Gastrocnemius medialis (tissue), 4 donors: Measurements from ENCODE around the gene PRKN. TPM values are rescaled to one million over a fixed set of nuclear protein-coding genes. Genes with fewer than 3 reads are reported as not detected.

Source experiments
- ATAC-seq, 2 donors: fragments of 150-250 bp; one replicate each; pipeline ENCODE4 v1.9.1; 2016
- DNase-seq, 2 donors: peaks; one replicate each; pipeline ENCODE4 v3.0.0-alpha.2; 2019
- H3K27ac ChIP-seq, 4 donors: fragments of 200-600 bp; sonication (generic); 1 replicate in 1 of 4; 2 replicates in 3 of 4; pipeline ENCODE4 v1.5.1; 2016 to 2018; ENCODE audit warnings: mild to moderate bottlenecking in 2 of 4, moderate library complexity in 1 of 4
- H3K27me3 ChIP-seq, 3 donors: fragments of 200-600 bp; sonication (generic) in 2 of 3; 1 replicate in 1 of 3; 2 replicates in 2 of 3; pipeline versions ENCODE4 v1.5.1 to v1.6.0; 2016 to 2019; ENCODE audit warnings: mild to moderate bottlenecking in 1 of 3, moderate library complexity in 1 of 3
- H3K36me3 ChIP-seq, 2 donors: fragments of 200-600 bp; sonication (generic) in 1 of 2; one replicate each; pipeline ENCODE4 v1.5.1; 2017 to 2018
- H3K4me1 ChIP-seq, 2 donors: fragments of 200-600 bp; sonication (generic) in 1 of 2; one replicate each; pipeline ENCODE4 v1.5.1; 2016 to 2017; ENCODE audit warnings: mild to moderate bottlenecking in 2 of 2
- H3K4me3 ChIP-seq, 4 donors: fragments of 200-600 bp; sonication (generic) in 3 of 4; 1 replicate in 1 of 4; 2 replicates in 3 of 4; pipeline ENCODE4 v1.5.1; 2016 to 2019; ENCODE audit warnings: mild to moderate bottlenecking in 2 of 4
- H3K9me3 ChIP-seq, 3 donors: fragments of 200-600 bp; sonication (generic) in 2 of 3; 1 replicate in 1 of 3; 2 replicates in 2 of 3; pipeline ENCODE4 v1.5.1; 2016 to 2019
- POLR2A ChIP-seq, 2 donors: fragments of 450-650 bp; IDR thresholded peaks; one replicate each; pipeline ENCODE4 v1.6.1; 2017; ENCODE audit warnings: antibody characterized with exemption in 2 of 2, mild to moderate bottlenecking in 2 of 2, moderate library complexity in 2 of 2
- in situ Hi-C, 4 donors: fragments of 200-750 bp; cut with MboI; loops; one replicate each; pipeline versions ENCODE4 v1.15.0 to v1.8.0; 2017; ENCODE audit warnings: low sequenced_read_pairs in 4 of 4
- intact Hi-C: fragments of 100-400 bp; cut with DNase I; formaldehyde crosslinking; loops from one replicate; pipeline ENCODE4 v1.15.1; 2023; ENCODE audit warnings: low total_unique reads
- total RNA-seq, 4 donors: library from RNA; depleted of rRNA; stranded (reverse); fragments of >200 nt; gene quantifications; one replicate each; pipeline versions ENCODE4 v1.1.0 to v1.2.3, GENCODE V29; 2016
- TF ChIP-seq, protein P1 (sequence below), 5 experiments: fragments of 450-650 bp in 3 of 5; fragments of 200-600 bp in 2 of 5; sonication (generic) in 2 of 5; IDR thresholded peaks in 4 of 5; conservative IDR thresholded peaks in 1 of 5; 1 replicate in 4 of 5; 2 replicates in 1 of 5; pipeline ENCODE4 v1.5.1; 2016 to 2019; ENCODE audit warnings: antibody characterized with exemption in 5 of 5, mild to moderate bottlenecking in 3 of 5, moderate library complexity in 3 of 5

PRKN gene
- total RNA-seq, 4 donors from 2014 or later, result 8.4 to 21.6 (median 13.7) TPM

DNA sequence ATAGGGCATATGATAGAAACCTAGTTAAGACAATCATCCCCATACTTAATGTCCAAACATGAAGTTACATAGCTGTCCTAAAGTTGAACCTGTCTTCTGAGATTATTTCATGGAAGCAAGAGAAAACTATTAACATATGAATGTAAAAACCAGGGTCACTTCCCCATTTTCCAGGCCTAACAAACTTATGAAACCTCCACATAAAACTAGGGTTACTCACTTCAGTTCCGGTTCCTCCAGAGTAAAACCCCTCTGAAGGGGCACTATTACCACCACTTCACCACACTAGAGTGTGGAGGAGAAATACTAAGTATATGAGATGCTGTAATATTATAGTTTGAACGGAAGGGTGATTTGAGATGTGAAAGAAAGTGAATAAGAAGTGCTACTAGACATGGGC, 14.9 kb downstream of the PRKN start:
- in situ Hi-C loops, result no loop called here
- Histone ChIP-seq H3K36me3 (no peaks in the 10 kb centered on the region), H3K4me1 (peaks cover 9 to 13% of the 10 kb centered on the region in 2 donors), H3K27me3 (no peaks in the 10 kb centered on the region), H3K27ac (no peak overlapping the region), H3K9me3 (no peaks in the 10 kb centered on the region), H3K4me3 (no peak overlapping the region)
- no peak for TF ChIP-seq POLR2A (IDR thresholded peaks at IDR 0.05)
- TF ChIP-seq, protein P1, sequence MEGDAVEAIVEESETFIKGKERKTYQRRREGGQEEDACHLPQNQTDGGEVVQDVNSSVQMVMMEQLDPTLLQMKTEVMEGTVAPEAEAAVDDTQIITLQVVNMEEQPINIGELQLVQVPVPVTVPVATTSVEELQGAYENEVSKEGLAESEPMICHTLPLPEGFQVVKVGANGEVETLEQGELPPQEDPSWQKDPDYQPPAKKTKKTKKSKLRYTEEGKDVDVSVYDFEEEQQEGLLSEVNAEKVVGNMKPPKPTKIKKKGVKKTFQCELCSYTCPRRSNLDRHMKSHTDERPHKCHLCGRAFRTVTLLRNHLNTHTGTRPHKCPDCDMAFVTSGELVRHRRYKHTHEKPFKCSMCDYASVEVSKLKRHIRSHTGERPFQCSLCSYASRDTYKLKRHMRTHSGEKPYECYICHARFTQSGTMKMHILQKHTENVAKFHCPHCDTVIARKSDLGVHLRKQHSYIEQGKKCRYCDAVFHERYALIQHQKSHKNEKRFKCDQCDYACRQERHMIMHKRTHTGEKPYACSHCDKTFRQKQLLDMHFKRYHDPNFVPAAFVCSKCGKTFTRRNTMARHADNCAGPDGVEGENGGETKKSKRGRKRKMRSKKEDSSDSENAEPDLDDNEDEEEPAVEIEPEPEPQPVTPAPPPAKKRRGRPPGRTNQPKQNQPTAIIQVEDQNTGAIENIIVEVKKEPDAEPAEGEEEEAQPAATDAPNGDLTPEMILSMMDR (IDR thresholded peaks at IDR 0.05 in 4 of 5, conservative IDR thresholded peaks at IDR 0.05 in 1 of 5), result no peak
- intact Hi-C loops, result no loop called here
- no peak for ATAC-seq
- DNase-seq, result no peak

DNA sequence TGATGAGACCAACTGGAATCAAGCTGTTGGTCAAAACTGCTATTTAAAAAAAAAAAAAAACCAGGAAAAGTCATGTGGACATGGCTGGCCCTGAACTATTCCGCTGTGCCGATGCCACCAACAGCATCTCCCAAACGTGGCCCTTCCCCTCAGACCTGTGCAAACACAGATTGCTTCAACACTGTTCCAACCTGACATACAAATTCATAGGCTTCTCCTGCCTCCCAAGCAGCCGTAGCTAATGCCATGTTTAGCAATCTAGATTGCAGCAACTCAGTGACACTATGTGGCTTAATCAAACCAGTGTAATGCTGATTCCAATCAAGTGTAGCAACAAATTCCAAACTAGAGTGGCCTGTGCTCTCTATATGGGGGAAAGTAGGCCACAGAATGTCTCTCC, 16.2 kb downstream of the PRKN start:
- H3K27ac ChIP-seq, result no peak overlapping the region
- DNase-seq (no peak), ATAC-seq (no peak)
- TF ChIP-seq POLR2A (IDR thresholded peaks at IDR 0.05), result no peak
- TF ChIP-seq, protein P1 (IDR thresholded peaks at IDR 0.05 in 4 of 5, conservative IDR thresholded peaks at IDR 0.05 in 1 of 5), result no peak
- intact Hi-C loops, result no loop called here
- H3K4me1 ChIP-seq, result peaks cover 14 to 21% of the 10 kb centered on the region in 2 donors
- H3K9me3 ChIP-seq, result no peaks in the 10 kb centered on the region
- no peaks in the 10 kb centered on the region for H3K27me3 ChIP-seq
- H3K4me3 ChIP-seq, result no peak overlapping the region
- in situ Hi-C loops, result no loop called here
- no peaks in the 10 kb centered on the region for H3K36me3 ChIP-seq

DNA sequence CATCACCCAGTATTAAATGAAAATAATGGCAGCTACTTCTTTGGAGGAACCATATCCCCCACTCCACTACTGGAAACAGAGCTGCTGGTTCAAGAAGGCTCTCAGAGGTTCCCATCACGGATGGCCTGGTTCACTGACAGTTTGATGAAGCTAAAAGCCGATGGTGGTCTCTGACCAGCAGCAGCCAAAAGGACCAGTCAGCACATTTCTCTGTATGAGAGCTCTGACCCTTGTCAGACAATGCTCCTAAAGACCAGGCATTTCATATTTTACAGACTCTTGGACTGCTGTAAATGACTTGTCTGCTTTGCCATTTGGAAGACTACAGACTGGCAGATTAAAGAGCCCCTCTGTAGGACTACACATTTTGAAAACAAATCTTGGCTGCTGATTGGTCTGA, 16.6 kb downstream of the PRKN start:
- no peak for DNase-seq
- in situ Hi-C loops (no loop called here), intact Hi-C loops (no loop called here)
- Histone ChIP-seq H3K27me3 (no peaks in the 10 kb centered on the region), H3K4me3 (no peak overlapping the region), H3K4me1 (peaks cover 18 to 24% of the 10 kb centered on the region in 2 donors), H3K27ac (no peak overlapping the region), H3K36me3 (no peaks in the 10 kb centered on the region), H3K9me3 (no peaks in the 10 kb centered on the region)
- no peak for TF ChIP-seq POLR2A (IDR thresholded peaks at IDR 0.05)
- TF ChIP-seq, protein P1 (IDR thresholded peaks at IDR 0.05 in 4 of 5, conservative IDR thresholded peaks at IDR 0.05 in 1 of 5), result no peak
- ATAC-seq, result no peak

DNA sequence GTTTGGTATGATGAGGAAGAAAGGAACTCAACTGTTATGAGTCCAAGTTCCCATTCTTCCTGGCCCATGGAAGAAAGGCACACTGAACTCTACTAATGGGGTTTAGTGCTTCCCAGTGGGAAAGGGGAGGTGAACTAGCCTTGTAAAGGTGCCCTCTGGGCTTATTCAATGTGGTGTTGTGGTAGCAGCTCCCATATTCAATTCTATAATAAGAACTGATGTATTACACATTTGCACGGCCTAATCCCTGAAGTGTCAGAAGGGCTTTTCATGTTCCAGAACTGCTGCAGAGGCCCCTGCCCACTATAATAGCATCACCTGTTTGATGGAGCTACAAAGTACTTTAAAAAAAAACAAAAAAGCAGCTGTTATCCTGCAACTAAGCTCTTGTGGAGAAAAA, 17.1 kb downstream of the PRKN start:
- in situ Hi-C loops (no loop called here), intact Hi-C loops (no loop called here)
- H3K4me1 ChIP-seq, result peaks cover 23 to 29% of the 10 kb centered on the region in 2 donors
- no peaks in the 10 kb centered on the region for H3K36me3 ChIP-seq
- TF ChIP-seq POLR2A (IDR thresholded peaks at IDR 0.05), result no peak
- TF ChIP-seq, protein P1 (IDR thresholded peaks at IDR 0.05 in 4 of 5, conservative IDR thresholded peaks at IDR 0.05 in 1 of 5), result no peak
- ATAC-seq (no peak), DNase-seq (no peak)
- H3K27ac ChIP-seq, result peak overlapping the region in 1 of 4 donors; percentile 16
- H3K27me3 ChIP-seq, result no peaks in the 10 kb centered on the region
- H3K4me3 ChIP-seq, result no peak overlapping the region
- H3K9me3 ChIP-seq, result no peaks in the 10 kb centered on the region

DNA sequence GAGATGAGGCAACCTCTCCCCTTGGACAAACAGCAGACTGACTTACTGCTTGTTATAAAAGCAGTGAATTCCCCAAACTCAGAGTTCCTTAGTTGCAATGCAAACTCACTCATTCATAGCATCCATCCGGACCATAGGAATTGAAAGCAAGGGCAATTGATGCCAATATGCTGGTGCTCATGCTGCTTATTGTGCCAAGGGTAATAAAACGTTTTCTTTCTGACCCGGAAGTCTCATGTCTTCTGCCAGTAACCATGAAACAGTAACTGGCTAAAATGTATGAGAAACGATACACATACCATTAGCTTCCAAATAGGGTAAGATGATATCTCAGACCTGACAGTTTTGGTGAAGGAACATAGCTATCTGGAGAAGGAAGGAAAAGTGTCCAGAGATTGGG, 18.1 kb downstream of the PRKN start:
- TF ChIP-seq, protein P1 (IDR thresholded peaks at IDR 0.05 in 4 of 5, conservative IDR thresholded peaks at IDR 0.05 in 1 of 5), result no peak
- TF ChIP-seq POLR2A (IDR thresholded peaks at IDR 0.05), result no peak
- Histone ChIP-seq H3K9me3 (no peaks in the 10 kb centered on the region), H3K36me3 (no peaks in the 10 kb centered on the region), H3K27me3 (no peaks in the 10 kb centered on the region), H3K4me3 (no peak overlapping the region), H3K4me1 (peaks cover 26 to 31% of the 10 kb centered on the region in 2 donors), H3K27ac (no peak overlapping the region)
- no peak for DNase-seq
- no peak for ATAC-seq
- intact Hi-C loops, result no loop called here
- in situ Hi-C loops, result no loop called here
